Natural killer cell (primary cell): ENCODE data around the gene NAT14. TPM values are rescaled to one million over a fixed set of nuclear protein-coding genes. Genes with fewer than 3 reads are reported as not detected.
"Not testable (repeated sequence)": the region's sequence is repeated elsewhere in the genome, so short reads cannot be mapped to it uniquely, and the experiment has no call there.

Experiments
- ATAC-seq, 3 donors: fragments of 150-1000 bp in 2 of 3; fragments of 200-7000 bp in 1 of 3; cut with Tn5 transposase; 1 replicate in 1 of 3; 2 replicates in 2 of 3; pipeline ENCODE4 v1.10.0; 2021; ENCODE audit warnings: mild to moderate bottlenecking in 2 of 3, moderate library complexity in 2 of 3
- DNase-seq, 2 donors: peaks; one replicate each; pipeline versions ENCODE4 v3.0.0 to v3.0.0-alpha.2; 2013 to 2021; ENCODE audit warnings: mixed read lengths in 1 of 2
- H3K27ac ChIP-seq: one replicate; pipeline ENCODE4 v1.5.1; 2013; ENCODE audit warnings: mild to moderate bottlenecking, low read length
- H3K27me3 ChIP-seq: one replicate; pipeline ENCODE4 v1.6.1; 2013; ENCODE audit warnings: low read length; ENCODE audit not compliant: control insufficient read depth, insufficient read depth
- H3K36me3 ChIP-seq: one replicate; pipeline ENCODE4 v1.6.1; 2013; ENCODE audit warnings: low read length; ENCODE audit not compliant: control insufficient read depth, insufficient read depth
- H3K4me1 ChIP-seq: one replicate; pipeline ENCODE4 v1.6.1; 2013; ENCODE audit warnings: low read length; ENCODE audit not compliant: control insufficient read depth, insufficient read depth
- H3K4me3 ChIP-seq: one replicate; pipeline ENCODE4 v1.5.1; 2013; ENCODE audit warnings: low read length
- H3K9me3 ChIP-seq: one replicate; pipeline ENCODE4 v1.6.1; 2013; ENCODE audit warnings: low read length; ENCODE audit not compliant: control insufficient read depth, insufficient read depth
- H3K27ac Mint-ChIP-seq, 2 donors: one replicate each; pipeline ENCODE4 v1.8.0; 2022; ENCODE audit warnings: mild to moderate bottlenecking in 2 of 2, mixed read lengths in 2 of 2, moderate library complexity in 1 of 2
- H3K27me3 Mint-ChIP-seq, 2 donors: one replicate each; pipeline ENCODE4 v1.8.0; 2022; ENCODE audit warnings: low read depth in 2 of 2, mixed read lengths in 2 of 2
- H3K36me3 Mint-ChIP-seq: one replicate; pipeline ENCODE4 v1.8.0; 2022; ENCODE audit warnings: mixed read lengths
- H3K4me1 Mint-ChIP-seq, 2 donors: one replicate each; pipeline ENCODE4 v1.8.0; 2022; ENCODE audit warnings: mixed read lengths in 2 of 2
- H3K4me3 Mint-ChIP-seq: one replicate; pipeline ENCODE4 v1.8.0; 2022; ENCODE audit warnings: mild to moderate bottlenecking, moderate library complexity, mixed read lengths
- H3K9me3 Mint-ChIP-seq, 2 donors: one replicate each; pipeline ENCODE4 v1.8.0; 2022; ENCODE audit warnings: mixed read lengths in 2 of 2
- CTCF ChIP-seq: fragments of 200-600 bp; IDR thresholded peaks from one replicate; pipeline ENCODE4 v1.8.0; 2022; ENCODE audit warnings: antibody characterized with exemption
- WGBS: methylation state at CpG from one replicate; pipeline ENCODE4 v1.1.7; 2013; ENCODE audit warnings: missing lambda C conversion rate; ENCODE audit not compliant: insufficient coverage; 5-methylcytosine and 5-hydroxymethylcytosine counted together
- intact Hi-C: fragments of 100-400 bp; cut with micrococcal nuclease; formaldehyde crosslinking; loops from one replicate; pipeline ENCODE4 v1.14.2; 2022
- total RNA-seq, 4 donors: library from RNA; stranded (reverse); fragments of 120-200 nt in 1 of 4; gene quantifications; one replicate each; pipeline versions ENCODE4 v1.2.3 to v1.2.4, GENCODE V29; 2013 to 2022

NAT14 gene
- total RNA-seq, 3 donors from 2014 or later (not counting 1 experiment from before 2014, with no cell fraction given): 8.7 to 12.5 (median 8.8) TPM

GRCh38 chr19:55493645-55494171 lies 8.7 kb downstream of the NAT14 start:
- no peak overlapping the region for H3K27ac ChIP-seq
- H3K9me3 Mint-ChIP-seq: no peaks in the 10 kb centered on the region
- H3K4me3 Mint-ChIP-seq: no peak overlapping the region
- DNase-seq (no peak), ATAC-seq (no peak)
- no peaks in the 10 kb centered on the region for H3K36me3 Mint-ChIP-seq
- H3K27me3 ChIP-seq: no peaks in the 10 kb centered on the region
- no peaks in the 10 kb centered on the region for H3K36me3 ChIP-seq
- no peak for TF ChIP-seq CTCF
- intact Hi-C loops: no loop called here
- no peaks in the 10 kb centered on the region for H3K4me1 Mint-ChIP-seq
- WGBS: 59% methylated on average over 28 of the region's 38 CpGs
- H3K9me3 ChIP-seq: no peaks in the 10 kb centered on the region
- H3K27ac Mint-ChIP-seq: no peak overlapping the region
- no peak overlapping the region for H3K4me3 ChIP-seq
- H3K27me3 Mint-ChIP-seq: peaks cover 0 to 6% of the 10 kb centered on the region in 2 donors
- no peaks in the 10 kb centered on the region for H3K4me1 ChIP-seq

DNA sequence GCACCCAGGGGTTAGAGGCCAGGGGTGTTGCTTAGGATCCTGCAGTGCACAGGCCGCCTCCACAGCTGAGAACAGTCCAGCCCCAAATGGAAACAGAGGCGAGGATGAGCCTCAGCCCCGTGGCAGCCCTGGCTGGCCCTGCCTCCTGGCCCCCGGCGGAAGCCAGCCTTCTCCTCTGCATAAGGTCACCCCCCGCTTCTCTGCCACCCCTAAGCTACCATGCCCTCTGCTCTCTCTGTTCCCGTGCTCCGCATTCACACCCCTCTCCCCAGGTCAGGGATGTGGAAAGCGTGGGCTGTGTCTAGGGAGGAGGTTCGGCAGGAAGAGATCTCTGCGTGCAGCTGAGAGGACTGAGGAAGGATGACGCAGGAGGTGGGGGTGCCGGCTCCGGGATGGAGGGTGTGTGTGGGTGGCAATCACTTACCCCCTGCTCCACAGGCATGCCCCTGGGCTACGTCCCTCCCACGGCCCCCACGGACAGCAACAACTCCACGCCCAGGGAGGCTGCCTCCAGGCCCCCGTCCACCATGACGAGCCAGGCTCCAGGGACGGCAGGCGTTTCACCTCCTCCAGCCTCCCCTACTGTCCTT lies 9.3 kb downstream of the NAT14 start:
- Mint-ChIP-seq H3K9me3 (no peaks in the 10 kb centered on the region), H3K4me3 (no peak overlapping the region), H3K27me3 (peaks cover 0 to 6% of the 10 kb centered on the region in 2 donors), H3K36me3 (no peaks in the 10 kb centered on the region), H3K4me1 (no peaks in the 10 kb centered on the region), H3K27ac (no peak overlapping the region)
- no peak for DNase-seq
- no peaks in the 10 kb centered on the region for H3K36me3 ChIP-seq
- H3K27me3 ChIP-seq: no peaks in the 10 kb centered on the region
- 53% methylated on average over 19 of the region's 22 CpGs for WGBS
- TF ChIP-seq CTCF: no peak
- H3K27ac ChIP-seq: no peak overlapping the region
- no peaks in the 10 kb centered on the region for H3K4me1 ChIP-seq
- no peak overlapping the region for H3K4me3 ChIP-seq
- intact Hi-C loops: no loop called here
- peak in 1 of 3 donors; percentile 7 for ATAC-seq
- no peaks in the 10 kb centered on the region for H3K9me3 ChIP-seq

DNA sequence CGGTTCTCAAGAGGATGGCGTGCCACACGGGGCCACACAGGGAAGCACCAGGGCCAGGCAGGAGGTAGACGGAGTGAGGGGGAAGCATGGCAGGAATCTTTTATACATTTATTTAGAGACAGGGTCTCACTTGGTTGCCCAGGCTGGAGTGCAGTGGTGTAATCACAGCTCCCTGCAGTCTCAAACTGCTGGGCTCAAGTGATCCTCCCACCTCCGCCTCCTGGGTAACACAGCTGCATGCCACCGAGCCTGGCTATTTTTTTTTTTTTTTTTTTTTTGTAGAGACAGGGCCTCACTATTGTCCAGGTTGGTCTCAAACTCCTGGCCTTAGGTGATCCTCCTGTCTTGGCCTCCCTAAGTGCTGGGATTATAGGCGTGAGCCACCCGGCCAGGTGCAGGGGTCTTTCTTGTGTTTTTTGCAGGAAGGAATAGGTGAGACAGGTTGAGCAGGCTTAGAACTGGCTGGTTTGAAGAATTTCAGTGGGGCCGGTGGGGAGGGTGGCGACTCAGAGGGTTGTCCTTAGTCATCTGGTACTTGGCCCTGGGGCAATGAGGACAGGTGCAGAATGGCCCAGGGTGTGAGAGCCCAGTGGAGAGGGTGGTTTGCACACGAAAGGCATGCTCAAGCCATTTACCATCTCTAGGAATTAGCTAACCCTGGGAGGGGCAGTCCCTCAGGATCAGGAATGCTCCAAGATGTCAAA lies 10.8 kb downstream of the NAT14 start:
- intact Hi-C loops: no loop called here
- DNase-seq (no peak), ATAC-seq (no peak)
- Histone ChIP-seq H3K9me3 (no peaks in the 10 kb centered on the region), H3K4me3 (no peak overlapping the region), H3K36me3 (no peaks in the 10 kb centered on the region), H3K27ac (no peak overlapping the region), H3K4me1 (no peaks in the 10 kb centered on the region), H3K27me3 (no peaks in the 10 kb centered on the region)
- Mint-ChIP-seq H3K4me1 (no peaks in the 10 kb centered on the region), H3K9me3 (no peaks in the 10 kb centered on the region), H3K4me3 (no peak overlapping the region), H3K27me3 (peaks cover 0 to 6% of the 10 kb centered on the region in 2 donors), H3K36me3 (no peaks in the 10 kb centered on the region), H3K27ac (no peak overlapping the region)
- TF ChIP-seq CTCF: no peak
- 90% methylated on average over 11 of the region's 11 CpGs for WGBS

- H3K4me3 ChIP-seq, H3K4me1 Mint-ChIP-seq, H3K4me1 ChIP-seq, H3K27me3 Mint-ChIP-seq, H3K4me3 Mint-ChIP-seq, H3K9me3 Mint-ChIP-seq, H3K27ac Mint-ChIP-seq, H3K27me3 ChIP-seq, H3K36me3 Mint-ChIP-seq, H3K36me3 ChIP-seq, DNase-seq, intact Hi-C loops, ATAC-seq, H3K27ac ChIP-seq, H3K9me3 ChIP-seq: not testable (repeated sequence)
- 87% methylated on average over 10 of the region's 10 CpGs for WGBS
Measured at GRCh38 chr19:55496820-55497219, 11.8 kb downstream of the NAT14 start.
